GM23338 (cell line): Measurements from ENCODE around the gene ITIH5.

Source experiments
- CREB1 ChIP-seq: fragments of 250-450 bp; sonication (Bioruptor Pico); IDR thresholded peaks from 2 replicates; pipeline ENCODE4 v1.5.0; 2020; ENCODE audit warnings: low read depth, mild to moderate bottlenecking, moderate library complexity
- ETS1 ChIP-seq: IDR thresholded peaks from 2 replicates; pipeline ENCODE4 v1.6.1; 2016; ENCODE audit warnings: antibody characterized with exemption
- EZH2 ChIP-seq: fragments of 200-600 bp; sonication (generic); IDR thresholded peaks from one replicate; pipeline ENCODE4 v1.8.0; 2017; ENCODE audit warnings: antibody characterized with exemption, mild to moderate bottlenecking, low read depth; ENCODE audit not compliant: unreplicated experiment
- EZH2phosphoT487 ChIP-seq: fragments of 200-600 bp; sonication (generic); IDR thresholded peaks from one replicate; pipeline ENCODE4 v1.8.1; 2018; ENCODE audit warnings: antibody characterized with exemption; ENCODE audit not compliant: unreplicated experiment
- JUNB ChIP-seq: IDR thresholded peaks from one replicate; pipeline ENCODE4 v1.6.1; 2016; ENCODE audit warnings: antibody characterized with exemption; ENCODE audit not compliant: unreplicated experiment
- NANOG ChIP-seq: IDR thresholded peaks from 2 replicates; pipeline ENCODE4 v1.6.1; 2016; ENCODE audit warnings: antibody characterized with exemption, borderline replicate concordance
- POLR2AphosphoS5 ChIP-seq: IDR thresholded peaks from 2 replicates; pipeline ENCODE4 v1.6.1; 2016; ENCODE audit warnings: antibody characterized with exemption, low read depth
- REST ChIP-seq: IDR thresholded peaks from one replicate; pipeline ENCODE4 v1.6.1; 2018; ENCODE audit warnings: antibody characterized with exemption; ENCODE audit not compliant: unreplicated experiment
- STAT1 ChIP-seq: IDR thresholded peaks from one replicate; pipeline ENCODE4 v1.6.1; 2016; ENCODE audit warnings: antibody characterized with exemption; ENCODE audit not compliant: unreplicated experiment
- ZNF114 ChIP-seq: fragments of 250-450 bp; sonication (Bioruptor Pico); IDR thresholded peaks from 2 replicates; pipeline ENCODE4 v1.5.0; 2020; ENCODE audit warnings: mild to moderate bottlenecking, moderate library complexity
- ZNF331 ChIP-seq: fragments of 250-450 bp; sonication (Bioruptor Pico); IDR thresholded peaks from 2 replicates; pipeline ENCODE4 v1.5.0; 2020; ENCODE audit warnings: low read depth, mild to moderate bottlenecking, moderate library complexity
- ZNF462 ChIP-seq: fragments of 250-450 bp; sonication (Bioruptor Pico); IDR thresholded peaks from 2 replicates; pipeline ENCODE4 v1.5.0; 2020; ENCODE audit warnings: mild to moderate bottlenecking, moderate library complexity
- TF ChIP-seq, protein P1 (sequence below), 2 experiments: fragments of 200-600 bp in 1 of 2; sonication (generic) in 1 of 2; conservative IDR thresholded peaks; 2 replicates each; pipeline versions ENCODE4 v1.5.1 to v1.6.1; 2016 to 2017; ENCODE audit warnings: antibody characterized with exemption in 2 of 2, low read depth in 2 of 2, mild to moderate bottlenecking in 2 of 2, moderate library complexity in 1 of 2

DNA sequence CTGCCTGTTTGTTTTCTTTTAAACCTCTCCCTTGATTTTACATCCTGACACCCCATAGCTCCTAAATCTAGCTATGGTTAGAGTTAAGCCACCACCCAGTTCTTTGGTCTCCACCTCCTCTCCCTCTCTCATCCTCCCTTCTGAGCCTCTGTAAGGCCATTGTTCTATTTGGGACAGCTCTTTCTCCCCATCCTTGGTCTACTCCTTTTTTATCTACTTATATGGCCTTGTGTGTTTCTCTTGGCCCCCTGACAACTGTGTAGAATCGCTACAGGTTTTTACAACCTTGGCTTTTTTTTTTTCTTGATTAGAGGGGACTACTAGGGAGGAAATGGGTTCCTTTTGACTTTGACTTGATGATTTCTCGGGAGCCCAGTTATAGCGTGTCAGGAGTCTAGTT is 3.4 kb upstream of the ITIH5 start:
- TF ChIP-seq, protein P1, sequence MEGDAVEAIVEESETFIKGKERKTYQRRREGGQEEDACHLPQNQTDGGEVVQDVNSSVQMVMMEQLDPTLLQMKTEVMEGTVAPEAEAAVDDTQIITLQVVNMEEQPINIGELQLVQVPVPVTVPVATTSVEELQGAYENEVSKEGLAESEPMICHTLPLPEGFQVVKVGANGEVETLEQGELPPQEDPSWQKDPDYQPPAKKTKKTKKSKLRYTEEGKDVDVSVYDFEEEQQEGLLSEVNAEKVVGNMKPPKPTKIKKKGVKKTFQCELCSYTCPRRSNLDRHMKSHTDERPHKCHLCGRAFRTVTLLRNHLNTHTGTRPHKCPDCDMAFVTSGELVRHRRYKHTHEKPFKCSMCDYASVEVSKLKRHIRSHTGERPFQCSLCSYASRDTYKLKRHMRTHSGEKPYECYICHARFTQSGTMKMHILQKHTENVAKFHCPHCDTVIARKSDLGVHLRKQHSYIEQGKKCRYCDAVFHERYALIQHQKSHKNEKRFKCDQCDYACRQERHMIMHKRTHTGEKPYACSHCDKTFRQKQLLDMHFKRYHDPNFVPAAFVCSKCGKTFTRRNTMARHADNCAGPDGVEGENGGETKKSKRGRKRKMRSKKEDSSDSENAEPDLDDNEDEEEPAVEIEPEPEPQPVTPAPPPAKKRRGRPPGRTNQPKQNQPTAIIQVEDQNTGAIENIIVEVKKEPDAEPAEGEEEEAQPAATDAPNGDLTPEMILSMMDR (conservative IDR thresholded peaks at IDR 0.05; ENCODE audit: low read depth in 2 of 2), result no peak
- TF ChIP-seq EZH2phosphoT487, result no peak
- no peak for TF ChIP-seq REST
- TF ChIP-seq EZH2, result no peak
- no peak for TF ChIP-seq POLR2AphosphoS5
- no peak for TF ChIP-seq ZNF114
- TF ChIP-seq ETS1, result no peak
- TF ChIP-seq CREB1 (CRISPR knock-in tag), result no peak
- no peak for TF ChIP-seq ZNF331 (CRISPR knock-in tag)
- TF ChIP-seq JUNB, result no peak
- TF ChIP-seq ZNF462 (CRISPR knock-in tag), result no peak
- TF ChIP-seq NANOG, result no peak
- TF ChIP-seq STAT1, result no peak
